Bronchial epithelial cell (primary cell): ENCODE measurements around the gene NRXN3. TPM values are rescaled to one million over a fixed set of nuclear protein-coding genes. Genes with fewer than 3 reads are reported as not detected.

ENCODE experiments used
- DNase-seq: peaks from one replicate; pipeline ENCODE4 v3.0.0-alpha.2; 2010; ENCODE audit warnings: low read depth
- FAIRE-seq: peaks from 2 replicates; lab custom pipeline; 2011; peaks lifted over from hg19 to GRCh38; lab: Jason Lieb, UNC
- H3K27me3 ChIP-seq: 2 replicates; pipeline ENCODE4 v1.5.1; 2011; ENCODE audit warnings: low read length; ENCODE audit not compliant: control insufficient read depth, insufficient read depth
- H3K36me3 ChIP-seq: 2 replicates; pipeline ENCODE4 v1.5.1; 2011; ENCODE audit warnings: low read length; ENCODE audit not compliant: control insufficient read depth, insufficient read depth
- H3K4me3 ChIP-seq: 2 replicates; pipeline ENCODE4 v1.5.1; 2011; ENCODE audit warnings: mild to moderate bottlenecking, low read depth, low read length, control low read depth
- CTCF ChIP-seq: IDR thresholded peaks from 2 replicates; pipeline ENCODE4 v1.5.1; 2011; ENCODE audit warnings: mild to moderate bottlenecking, moderate library complexity, low read length, control low read depth, inconsistent platforms; ENCODE audit not compliant: insufficient read depth, severe bottlenecking
- total RNA-seq: library from RNA; depleted of rRNA; stranded (reverse); fragments of >200 nt; gene quantifications from 2 replicates; pipeline ENCODE4 v1.2.1, GENCODE V29; 2014

NRXN3 gene
- total RNA-seq, 1 donor from 2014 or later, result under 0.01 TPM

- no peaks in the 10 kb centered on the region for H3K36me3 ChIP-seq
- FAIRE-seq, result no peak
- H3K4me3 ChIP-seq, result no peak overlapping the region
- no peaks in the 10 kb centered on the region for H3K27me3 ChIP-seq
- no peak for TF ChIP-seq CTCF
- DNase-seq, result no peak
These were observed 659.1 kb downstream of the NRXN3 start for GRCh38 chr14:78829274-78829673.

- H3K27me3 ChIP-seq, result no peaks in the 10 kb centered on the region
- no peak overlapping the region for H3K4me3 ChIP-seq
- no peak for TF ChIP-seq CTCF
- no peaks in the 10 kb centered on the region for H3K36me3 ChIP-seq
- DNase-seq, result no peak
- no peak for FAIRE-seq
These were observed 664.7 kb downstream of the NRXN3 start for GRCh38 chr14:78834766-78835451.

DNA sequence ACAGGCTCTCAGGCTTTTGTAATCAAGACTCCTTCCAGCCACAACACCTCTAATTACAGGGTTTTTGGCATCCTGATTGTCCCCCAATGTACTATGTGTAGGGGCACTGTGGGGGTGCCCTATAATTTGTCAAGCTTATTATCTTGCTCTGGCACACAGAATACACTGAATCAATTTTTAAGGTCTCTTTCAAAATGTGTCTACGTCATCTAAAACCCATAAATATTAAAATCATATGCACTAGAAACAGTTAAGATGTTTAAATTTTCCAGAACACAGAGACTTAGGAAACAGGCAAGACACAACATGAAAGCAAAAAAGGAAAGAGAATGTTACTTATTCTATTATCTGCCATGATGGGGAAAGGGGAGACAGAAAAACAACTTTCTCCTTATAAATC lies 665.7 kb downstream of the NRXN3 start:
- no peak overlapping the region for H3K4me3 ChIP-seq
- H3K36me3 ChIP-seq, result no peaks in the 10 kb centered on the region
- no peak for DNase-seq
- no peak for FAIRE-seq
- H3K27me3 ChIP-seq, result no peaks in the 10 kb centered on the region
- no peak for TF ChIP-seq CTCF

GRCh38 chr14:78836777-78837176 lies 666.6 kb downstream of the NRXN3 start:
- DNase-seq (peak; percentile 72), FAIRE-seq (no peak)
- Histone ChIP-seq H3K27me3 (no peaks in the 10 kb centered on the region), H3K4me3 (no peak overlapping the region), H3K36me3 (no peaks in the 10 kb centered on the region)
- peak; percentile 67 for TF ChIP-seq CTCF

DNA sequence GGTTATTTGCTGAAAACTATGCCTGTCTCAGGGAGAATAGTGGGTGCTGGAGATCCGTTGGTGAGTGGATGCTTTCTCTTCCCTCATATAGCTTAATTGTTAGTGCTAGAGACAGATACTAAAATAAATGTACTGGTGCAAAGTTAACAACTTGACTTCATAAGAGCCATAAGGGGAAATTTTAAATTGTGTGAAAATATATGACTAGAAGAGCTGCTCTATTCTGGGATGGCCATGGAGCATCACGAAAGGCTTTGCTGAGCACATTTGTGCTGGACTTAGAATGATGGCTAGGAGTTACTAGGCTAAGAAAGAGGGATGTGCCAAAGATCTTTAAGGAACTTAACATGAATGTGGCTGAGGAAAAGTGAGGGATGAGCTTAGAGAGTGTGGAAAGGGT lies 668.8 kb downstream of the NRXN3 start:
- FAIRE-seq (no peak), DNase-seq (no peak)
- no peak for TF ChIP-seq CTCF
- Histone ChIP-seq H3K36me3 (no peaks in the 10 kb centered on the region), H3K4me3 (no peak overlapping the region), H3K27me3 (no peaks in the 10 kb centered on the region)

- FAIRE-seq (no peak), DNase-seq (no peak)
- Histone ChIP-seq H3K27me3 (no peaks in the 10 kb centered on the region), H3K4me3 (no peak overlapping the region), H3K36me3 (no peaks in the 10 kb centered on the region)
- no peak for TF ChIP-seq CTCF
These were observed 670.7 kb downstream of the NRXN3 start for GRCh38 chr14:78840898-78841297.
